ENCODE data around the gene PTX4. TPM values are rescaled to one million over a fixed set of nuclear protein-coding genes. Genes with fewer than 3 reads are reported as not detected.

PTX4 gene
- total and polyA plus RNA-seq, 3 experiments from 2014 or later: not detected

- Mint-ChIP-seq H3K27ac (peak overlapping the region; percentile 81 to 94 (median 88)), H3K36me3 (peaks cover 0 to 3% (median 0%) of the 10 kb centered on the region in 3 donors), H3K27me3 (peaks cover 3 to 5% of the 10 kb centered on the region in 2 donors), H3K9me3 (no peaks in the 10 kb centered on the region), H3K4me1 (peaks cover 25 to 32% (median 27%) of the 10 kb centered on the region in 3 donors), H3K4me3 (peak overlapping the region; percentile 74 to 91 (median 82))
- POLR2A ChIA-PET: interaction anchor here (0.6 to 0.7 kb wide), 2 partner anchors 351 to 989 kb away, joined by 3 to 5 read pairs; partner anchors contain the start of gene FAHD1
- Histone ChIP-seq H3K27ac (ENCODE audit: low read depth, low read length) (peak overlapping the region; percentile 86), H3K4me3 (ENCODE audit: low read length) (peak overlapping the region; percentile 68), H3K27me3 (ENCODE audit: insufficient read depth, low read length, poor library complexity, severe bottlenecking) (no peaks in the 10 kb centered on the region), H3K4me1 (ENCODE audit: insufficient read depth, low read length) (peaks cover 19% of the 10 kb centered on the region), H3K9me3 (ENCODE audit: low read length) (no peaks in the 10 kb centered on the region), H3K36me3 (ENCODE audit: insufficient read depth, low read length) (no peaks in the 10 kb centered on the region)
- CTCF ChIA-PET: no interaction called here
- DNase-seq: no peak
Measured at GRCh38 chr16:1475552-1476114, 13.1 kb downstream of the PTX4 start.

- Histone ChIP-seq H3K36me3 (ENCODE audit: insufficient read depth, low read length) (no peaks in the 10 kb centered on the region), H3K27me3 (ENCODE audit: insufficient read depth, low read length, poor library complexity, severe bottlenecking) (no peaks in the 10 kb centered on the region), H3K27ac (ENCODE audit: low read depth, low read length) (peak within 1 kb of the TSS; percentile 86), H3K4me1 (ENCODE audit: insufficient read depth, low read length) (peaks cover 19% of the 10 kb centered on the region), H3K9me3 (ENCODE audit: low read length) (no peaks in the 10 kb centered on the region), H3K4me3 (ENCODE audit: low read length) (peak within 1 kb of the TSS; percentile 68)
- ChIA-PET CTCF (no interaction called here), POLR2A (interaction anchor here (0.6 kb wide), 1 partner anchor 990 kb away, joined by 5 read pairs; no protein-coding TSS in a partner anchor)
- H3K27me3 Mint-ChIP-seq: peaks cover 3 to 5% of the 10 kb centered on the region in 2 donors
- no peaks in the 10 kb centered on the region for H3K9me3 Mint-ChIP-seq
- H3K27ac Mint-ChIP-seq: peak within 1 kb of the TSS; percentile 81 to 94 (median 88)
- DNase-seq: peak; percentile 80 to 89 (median 85)
- peak within 1 kb of the TSS; percentile 74 to 91 (median 82) for H3K4me3 Mint-ChIP-seq
- H3K36me3 Mint-ChIP-seq: peaks cover 0 to 3% (median 0%) of the 10 kb centered on the region in 3 donors
- H3K4me1 Mint-ChIP-seq: peaks cover 27 to 38% (median 29%) of the 10 kb centered on the region in 3 donors
Measured at GRCh38 chr16:1474796-1475551, 13.8 kb downstream of the PTX4 start, which contains the start of gene CLCN7. CLCN7 (minus strand) TSS chr16:1475028; CDS start chr16:1474974, 54 bp downstream.

GRCh38 chr16:1474082-1474795 is 14.5 kb downstream of the PTX4 start:
- Histone ChIP-seq H3K27me3 (ENCODE audit: insufficient read depth, low read length, poor library complexity, severe bottlenecking) (no peaks in the 10 kb centered on the region), H3K27ac (ENCODE audit: low read depth, low read length) (peak overlapping the region; percentile 86), H3K4me3 (ENCODE audit: low read length) (peak overlapping the region; percentile 68), H3K9me3 (ENCODE audit: low read length) (no peaks in the 10 kb centered on the region), H3K4me1 (ENCODE audit: insufficient read depth, low read length) (peaks cover 19% of the 10 kb centered on the region), H3K36me3 (ENCODE audit: insufficient read depth, low read length) (no peaks in the 10 kb centered on the region)
- CTCF ChIA-PET: no interaction called here
- POLR2A ChIA-PET: interaction anchor here (0.8 kb wide), 1 partner anchor 53 kb away, joined by 9 read pairs; no protein-coding TSS in a partner anchor
- peak overlapping the region; percentile 64 to 81 (median 72) for H3K4me3 Mint-ChIP-seq
- peak in 1 of 5 donors; percentile 16 for DNase-seq
- peaks cover 31 to 43% (median 34%) of the 10 kb centered on the region in 3 donors for H3K4me1 Mint-ChIP-seq
- H3K27ac Mint-ChIP-seq: peak overlapping the region in 4 of 8 donors; percentile 39 to 86 (median 46)
- H3K36me3 Mint-ChIP-seq: peaks cover 0 to 3% (median 2%) of the 10 kb centered on the region in 3 donors
- H3K9me3 Mint-ChIP-seq: no peaks in the 10 kb centered on the region
- peaks cover 3% of the 10 kb centered on the region in 2 donors for H3K27me3 Mint-ChIP-seq

- Histone ChIP-seq H3K36me3 (ENCODE audit: insufficient read depth, low read length) (no peaks in the 10 kb centered on the region), H3K4me3 (ENCODE audit: low read length) (no peak overlapping the region), H3K27me3 (ENCODE audit: insufficient read depth, low read length, poor library complexity, severe bottlenecking) (no peaks in the 10 kb centered on the region), H3K4me1 (ENCODE audit: insufficient read depth, low read length) (peaks cover 19% of the 10 kb centered on the region), H3K9me3 (ENCODE audit: low read length) (no peaks in the 10 kb centered on the region), H3K27ac (ENCODE audit: low read depth, low read length) (peak overlapping the region; percentile 6)
- Mint-ChIP-seq H3K9me3 (no peaks in the 10 kb centered on the region), H3K27ac (peak overlapping the region in 7 of 8 donors; percentile 9 to 74 (median 39)), H3K36me3 (peaks cover 0 to 3% (median 2%) of the 10 kb centered on the region in 3 donors), H3K27me3 (no peaks in the 10 kb centered on the region), H3K4me1 (peaks cover 31 to 48% (median 35%) of the 10 kb centered on the region in 3 donors), H3K4me3 (peak overlapping the region; percentile 18 to 84 (median 80))
- POLR2A ChIA-PET: interaction anchor here (0.6 kb wide), 1 partner anchor 575 kb away, joined by 6 read pairs; the partner anchor contains the start of gene TSC2
- no peak for DNase-seq
- CTCF ChIA-PET: no interaction called here
Measured at GRCh38 chr16:1472974-1473373, 15.8 kb downstream of the PTX4 start.

- H3K4me3 Mint-ChIP-seq: peak overlapping the region in 2 of 7 donors; percentile 28 to 32
- no peak for DNase-seq
- Histone ChIP-seq H3K36me3 (ENCODE audit: insufficient read depth, low read length) (no peaks in the 10 kb centered on the region), H3K27me3 (ENCODE audit: insufficient read depth, low read length, poor library complexity, severe bottlenecking) (no peaks in the 10 kb centered on the region), H3K27ac (ENCODE audit: low read depth, low read length) (no peak overlapping the region), H3K4me1 (ENCODE audit: insufficient read depth, low read length) (peaks cover 19% of the 10 kb centered on the region), H3K9me3 (ENCODE audit: low read length) (no peaks in the 10 kb centered on the region), H3K4me3 (ENCODE audit: low read length) (no peak overlapping the region)
- H3K9me3 Mint-ChIP-seq: no peaks in the 10 kb centered on the region
- peaks cover 36 to 54% (median 37%) of the 10 kb centered on the region in 3 donors for H3K4me1 Mint-ChIP-seq
- H3K27ac Mint-ChIP-seq: peak overlapping the region in 1 of 8 donors; percentile 72
- H3K27me3 Mint-ChIP-seq: no peaks in the 10 kb centered on the region
- ChIA-PET CTCF (no interaction called here), POLR2A (interaction anchor here (0.7 kb wide), 1 partner anchor 26 kb away, joined by 3 read pairs; no protein-coding TSS in a partner anchor)
- H3K36me3 Mint-ChIP-seq: peaks cover 0 to 3% (median 2%) of the 10 kb centered on the region in 3 donors
Measured at GRCh38 chr16:1471569-1472194, 17.1 kb downstream of the PTX4 start.

- POLR2A ChIA-PET: no interaction called here
- H3K27ac Mint-ChIP-seq: peak overlapping the region in 4 of 8 donors; percentile 39 to 81 (median 54)
- no peak for DNase-seq
Measured at GRCh38 chr16:1470481-1471251, 18.1 kb downstream of the PTX4 start.

GRCh38 chr16:1469693-1470201 is 19.0 kb downstream of the PTX4 start:
- H3K4me1 ChIP-seq (ENCODE audit: insufficient read depth, low read length): peaks cover 13% of the 10 kb centered on the region
- no peaks in the 10 kb centered on the region for H3K27me3 ChIP-seq (ENCODE audit: insufficient read depth, low read length, poor library complexity, severe bottlenecking)

More at GRCh38 chr16:1470481-1471251, 18.1 kb downstream of the PTX4 start:
- no peaks in the 10 kb centered on the region for H3K36me3 ChIP-seq (ENCODE audit: insufficient read depth, low read length)
- no peak overlapping the region for H3K27ac ChIP-seq (ENCODE audit: low read depth, low read length)
- no peak overlapping the region for H3K4me3 ChIP-seq (ENCODE audit: low read length)
- H3K4me1 ChIP-seq (ENCODE audit: insufficient read depth, low read length): peaks cover 17% of the 10 kb centered on the region
- CTCF ChIA-PET: no interaction called here
- H3K27me3 ChIP-seq (ENCODE audit: insufficient read depth, low read length, poor library complexity, severe bottlenecking): no peaks in the 10 kb centered on the region
- no peaks in the 10 kb centered on the region for H3K9me3 ChIP-seq (ENCODE audit: low read length)
- H3K9me3 Mint-ChIP-seq: no peaks in the 10 kb centered on the region
- H3K4me1 Mint-ChIP-seq: peaks cover 33 to 51% (median 35%) of the 10 kb centered on the region in 3 donors
- no peaks in the 10 kb centered on the region for H3K27me3 Mint-ChIP-seq
- H3K4me3 Mint-ChIP-seq: peak overlapping the region in 3 of 7 donors; percentile 9 to 53 (median 20)
- peaks cover 0 to 3% (median 2%) of the 10 kb centered on the region in 3 donors for H3K36me3 Mint-ChIP-seq

More at GRCh38 chr16:1469693-1470201, 19.0 kb downstream of the PTX4 start:
- no peaks in the 10 kb centered on the region for H3K36me3 ChIP-seq (ENCODE audit: insufficient read depth, low read length)
- H3K36me3 Mint-ChIP-seq: peaks cover 0 to 7% (median 2%) of the 10 kb centered on the region in 3 donors
- no peak overlapping the region for H3K4me3 ChIP-seq (ENCODE audit: low read length)
- ChIA-PET CTCF (no interaction called here), POLR2A (no interaction called here)
- no peaks in the 10 kb centered on the region for H3K27me3 Mint-ChIP-seq
- no peak for DNase-seq
- H3K27ac ChIP-seq (ENCODE audit: low read depth, low read length): no peak overlapping the region
- H3K9me3 ChIP-seq (ENCODE audit: low read length): no peaks in the 10 kb centered on the region
- H3K4me1 Mint-ChIP-seq: peaks cover 28 to 46% (median 31%) of the 10 kb centered on the region in 3 donors
- H3K27ac Mint-ChIP-seq: peak overlapping the region in 4 of 8 donors; percentile 39 to 81 (median 51)
- no peaks in the 10 kb centered on the region for H3K9me3 Mint-ChIP-seq
- H3K4me3 Mint-ChIP-seq: no peak overlapping the region

Measured in CD8-positive, alpha-beta memory T cell (primary cell).